WTC11 (cell line): ENCODE results near the gene IL1RAPL2.

Source experiments
- CTCF ChIP-seq: fragments of 200-600 bp; IDR thresholded peaks from 2 replicates; pipeline ENCODE4 v1.8.0; 2022; ENCODE audit warnings: antibody characterized with exemption
- SMAD3 ChIP-seq: sonication (generic); formaldehyde crosslinking; IDR thresholded peaks from 2 replicates; pipeline ENCODE4 v1.8.0; 2022; ENCODE audit warnings: missing genetic modification reagents, mild to moderate bottlenecking, borderline replicate concordance
- ZNF121 ChIP-seq: sonication (generic); formaldehyde crosslinking; IDR thresholded peaks from 2 replicates; pipeline ENCODE4 v1.8.0; 2023; ENCODE audit warnings: missing genetic modification reagents
- ZNF263 ChIP-seq: sonication (generic); formaldehyde crosslinking; IDR thresholded peaks from 2 replicates; pipeline ENCODE4 v1.8.1; 2022; ENCODE audit warnings: low read depth, mild to moderate bottlenecking, moderate library complexity, missing genetic modification reagents
- TF ChIP-seq, protein P1 (sequence below): sonication (generic); formaldehyde crosslinking; IDR thresholded peaks from 2 replicates; pipeline ENCODE4 v1.8.1; 2023; ENCODE audit warnings: mild to moderate bottlenecking, missing genetic modification reagents

DNA sequence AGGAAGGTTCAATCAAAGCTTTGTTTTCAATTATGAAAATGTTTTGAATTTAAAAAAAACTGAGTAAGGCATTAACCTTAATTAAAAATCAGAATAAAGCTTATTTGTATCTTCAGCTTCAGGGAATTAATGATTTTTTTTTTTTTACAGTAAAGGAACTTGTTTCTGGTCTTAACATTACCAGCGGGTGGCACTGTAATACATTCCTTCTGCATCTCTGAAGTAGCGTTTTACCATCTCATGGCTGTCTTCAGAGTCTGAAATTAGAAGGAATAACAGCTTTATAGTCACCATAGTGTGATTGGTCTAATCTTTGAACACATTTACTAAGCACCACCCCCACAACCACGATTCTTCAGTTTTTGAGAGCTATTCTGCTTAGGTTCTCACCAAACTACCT lies 102.6 kb downstream of the IL1RAPL2 start:
- no peak for TF ChIP-seq ZNF263
- no peak for TF ChIP-seq CTCF
- no peak for TF ChIP-seq ZNF121 (CRISPR knock-in tag)
- TF ChIP-seq, protein P1, sequence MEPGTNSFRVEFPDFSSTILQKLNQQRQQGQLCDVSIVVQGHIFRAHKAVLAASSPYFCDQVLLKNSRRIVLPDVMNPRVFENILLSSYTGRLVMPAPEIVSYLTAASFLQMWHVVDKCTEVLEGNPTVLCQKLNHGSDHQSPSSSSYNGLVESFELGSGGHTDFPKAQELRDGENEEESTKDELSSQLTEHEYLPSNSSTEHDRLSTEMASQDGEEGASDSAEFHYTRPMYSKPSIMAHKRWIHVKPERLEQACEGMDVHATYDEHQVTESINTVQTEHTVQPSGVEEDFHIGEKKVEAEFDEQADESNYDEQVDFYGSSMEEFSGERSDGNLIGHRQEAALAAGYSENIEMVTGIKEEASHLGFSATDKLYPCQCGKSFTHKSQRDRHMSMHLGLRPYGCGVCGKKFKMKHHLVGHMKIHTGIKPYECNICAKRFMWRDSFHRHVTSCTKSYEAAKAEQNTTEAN (CRISPR knock-in tag): no peak
- no peak for TF ChIP-seq SMAD3 (CRISPR knock-in tag)
